GM10248 (cell line): Measurements from ENCODE around the gene HPGDS.
A peak's percentile ranks its signal among the peaks of the same experiment; 100 is the strongest.

Source experiments
- CTCF ChIA-PET: fragments of 300-600 bp; sonication (Branson Sonifier 250); formaldehyde crosslinking; extraction: SDS; loops from one replicate; lab custom pipeline; 2021; ENCODE audit warnings: antibody characterized with exemption; lab: Yijun Ruan, JAX
- POLR2A ChIA-PET: fragments of 350-650 bp; sonication (Branson Sonifier 250); formaldehyde crosslinking; extraction: SDS; loops from one replicate; lab custom pipeline; 2020; ENCODE audit warnings: antibody characterized with exemption; lab: Yijun Ruan, JAX
- DNase-seq: peaks from one replicate; pipeline ENCODE4 v3.0.0; 2012; ENCODE audit errors: extremely low spot score
- CTCF ChIP-seq: IDR thresholded peaks from 2 replicates; pipeline ENCODE4 v1.5.1; 2012; ENCODE audit warnings: mild to moderate bottlenecking, low read depth; ENCODE audit errors: extremely low read depth, missing control alignments, control extremely low read depth

HPGDS gene

GRCh38 chr4:94271248-94271647 lies 71.4 kb downstream of the HPGDS start:
- ChIA-PET POLR2A (no interaction called here), CTCF (interaction anchor here (0.8 kb wide), 1 partner anchor 15 kb away, joined by 3 read pairs; no protein-coding TSS in a partner anchor)

DNA sequence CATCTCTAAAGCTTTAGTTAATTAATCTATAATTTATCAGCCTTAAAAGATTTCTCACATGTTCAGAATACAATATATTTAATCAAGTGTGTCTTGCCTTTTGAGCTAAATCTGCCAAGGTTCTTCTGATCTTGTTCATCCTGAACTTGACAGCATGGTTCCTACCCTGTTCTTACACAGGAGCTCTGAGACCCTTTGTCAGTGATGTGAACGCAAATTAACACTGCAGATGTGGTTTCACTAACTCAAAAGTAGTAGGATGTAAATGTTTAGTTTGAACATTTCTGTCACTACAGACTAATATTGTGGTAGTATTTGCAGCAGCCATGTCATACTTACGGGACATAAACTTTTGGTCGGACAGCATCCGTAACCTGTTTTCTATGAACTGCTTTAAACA lies 75.6 kb downstream of the HPGDS start:
- DNase-seq: no peak
- CTCF ChIA-PET: interaction anchor here (1.1 kb wide), 1 partner anchor 19 kb away, joined by 3 read pairs; no protein-coding TSS in a partner anchor
- TF ChIP-seq CTCF: no peak
- POLR2A ChIA-PET: no interaction called here

More at GRCh38 chr4:94271248-94271647, 71.4 kb downstream of the HPGDS start:
- TF ChIP-seq CTCF: no peak
- DNase-seq: no peak

- no peak for DNase-seq
- TF ChIP-seq CTCF: no peak
- POLR2A ChIA-PET: no interaction called here
- CTCF ChIA-PET: interaction anchor here (1.3 kb wide), 1 partner anchor 10 kb away, joined by 3 read pairs; no protein-coding TSS in a partner anchor
Measured at GRCh38 chr4:94262163-94263016, 80.2 kb downstream of the HPGDS start.

DNA sequence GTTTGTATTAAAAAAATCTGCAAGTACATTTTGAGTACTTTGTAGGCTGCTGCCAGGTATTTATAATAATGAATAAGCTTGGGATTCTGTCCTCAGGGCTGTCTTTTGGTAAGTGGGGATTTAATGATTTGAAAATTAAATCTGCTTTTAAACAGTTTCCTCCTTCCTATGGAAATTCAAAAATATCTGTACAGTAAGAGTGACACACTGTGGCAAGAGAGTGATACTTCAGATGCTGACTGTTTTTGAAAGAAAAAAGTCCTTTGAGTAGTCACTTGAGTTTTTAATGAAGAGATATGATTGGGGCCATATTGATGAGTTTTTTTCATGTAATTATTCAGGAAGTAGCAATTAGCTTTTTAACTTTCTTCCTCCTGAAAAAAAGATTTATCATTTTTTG lies 85.8 kb downstream of the HPGDS start:
- ChIA-PET POLR2A (no interaction called here), CTCF (interaction anchor here (0.8 to 1.0 kb wide), 2 partner anchors 14 to 461 kb away, joined by 3 read pairs; no protein-coding TSS in a partner anchor)
- peak; percentile 41 for TF ChIP-seq CTCF
- no peak for DNase-seq

DNA sequence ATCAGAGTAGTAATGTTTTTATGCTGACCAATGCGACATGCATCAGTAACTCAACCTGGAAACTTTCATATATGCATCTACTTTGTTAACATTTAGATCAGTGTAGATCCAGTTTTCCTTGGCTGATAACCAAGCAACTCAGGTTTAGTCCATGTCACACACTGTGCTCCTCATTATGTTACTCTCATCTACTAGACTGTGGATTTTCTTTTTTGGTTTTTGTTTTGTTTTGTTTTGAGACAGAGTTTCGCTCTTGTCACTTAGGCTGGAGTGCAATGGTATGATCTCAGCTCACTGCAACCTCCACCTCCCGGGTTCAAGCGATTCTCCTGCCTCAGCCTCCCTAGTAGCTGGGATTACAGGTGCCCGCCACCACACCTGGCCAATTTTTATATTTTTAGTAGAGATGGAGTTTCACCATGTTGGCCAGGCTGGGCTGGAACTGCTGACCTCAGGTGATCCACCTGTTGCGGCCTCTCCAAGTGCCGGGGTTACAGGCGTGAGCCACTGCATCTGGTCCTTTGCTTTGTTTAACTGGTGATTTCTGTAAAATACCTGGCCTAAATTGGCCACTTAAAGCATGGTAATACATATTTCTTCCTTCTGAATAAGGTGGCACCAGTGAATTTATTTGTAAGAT lies 86.4 kb downstream of the HPGDS start:
- ChIA-PET CTCF (interaction anchor here (1.0 kb wide), 1 partner anchor 15 kb away, joined by 3 read pairs; no protein-coding TSS in a partner anchor), POLR2A (no interaction called here)
- no peak for TF ChIP-seq CTCF
- DNase-seq: no peak

DNA sequence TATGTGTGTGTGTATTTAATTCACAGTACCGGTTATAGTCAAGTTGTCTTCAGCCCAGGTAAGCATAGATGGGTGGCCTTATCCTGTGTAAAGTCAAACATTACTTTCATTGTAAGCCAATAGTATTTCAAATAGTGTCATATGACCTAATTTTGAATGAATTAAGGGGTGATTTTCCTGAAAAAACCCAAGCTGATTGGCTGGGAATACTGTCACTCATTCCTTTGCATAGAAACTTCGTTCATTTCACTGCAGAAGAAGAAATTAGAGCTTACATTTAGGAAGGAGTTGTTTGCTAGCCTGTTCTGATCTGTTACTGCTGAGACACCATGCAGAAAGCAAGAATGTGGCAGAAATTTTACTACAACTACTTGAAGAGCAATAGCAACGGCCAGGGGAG lies 89.6 kb downstream of the HPGDS start:
- no peak for TF ChIP-seq CTCF
- CTCF ChIA-PET: no interaction called here
- no peak for DNase-seq
- POLR2A ChIA-PET: no interaction called here
